Endodermal cell (in vitro differentiated cells): Measurements from ENCODE around the gene ADORA1. TPM values are rescaled to one million over a fixed set of nuclear protein-coding genes. Genes with fewer than 3 reads are reported as not detected.

Experiments
- DNase-seq: peaks from one replicate; pipeline ENCODE4 v3.0.0-alpha.2; 2017
- H3K27ac ChIP-seq: 2 replicates; pipeline ENCODE4 v1.5.1; 2013; ENCODE audit warnings: mild to moderate bottlenecking, low read depth, low read length, moderate library complexity
- H3K27me3 ChIP-seq: 2 replicates; pipeline ENCODE4 v1.6.1; 2013; ENCODE audit warnings: mild to moderate bottlenecking, low read length, moderate library complexity; ENCODE audit not compliant: insufficient read depth, control insufficient read depth, poor library complexity, severe bottlenecking
- H3K36me3 ChIP-seq: 2 replicates; pipeline ENCODE4 v1.7.0; 2013; ENCODE audit warnings: mild to moderate bottlenecking, low read length, moderate library complexity; ENCODE audit not compliant: control insufficient read depth, insufficient read depth
- H3K4me1 ChIP-seq: one replicate; pipeline ENCODE4 v1.7.0; 2013; ENCODE audit warnings: low read length; ENCODE audit not compliant: control insufficient read depth, insufficient read depth
- H3K4me3 ChIP-seq: 2 replicates; pipeline ENCODE4 v1.5.1; 2013; ENCODE audit warnings: mild to moderate bottlenecking, low read length, moderate library complexity
- H3K9ac ChIP-seq: 2 replicates; pipeline ENCODE4 v1.6.1; 2013; ENCODE audit warnings: mild to moderate bottlenecking, low read length, moderate library complexity; ENCODE audit not compliant: poor library complexity, severe bottlenecking; ENCODE audit errors: extremely low read depth
- H3K9me3 ChIP-seq: 2 replicates; pipeline ENCODE4 v1.6.1; 2013; ENCODE audit warnings: mild to moderate bottlenecking, low read length, moderate library complexity; ENCODE audit not compliant: control insufficient read depth
- H3K27ac Mint-ChIP-seq: 2 replicates; pipeline ENCODE4 v1.8.0; 2020; ENCODE audit warnings: mixed read lengths
- H3K27me3 Mint-ChIP-seq: 2 replicates; pipeline ENCODE4 v1.8.0; 2021; ENCODE audit warnings: mild to moderate bottlenecking, mixed read lengths; ENCODE audit not compliant: insufficient read depth
- H3K36me3 Mint-ChIP-seq: 2 replicates; pipeline ENCODE4 v1.8.0; 2020; ENCODE audit warnings: low read depth, mixed read lengths
- H3K4me1 Mint-ChIP-seq: 2 replicates; pipeline ENCODE4 v1.8.0; 2020; ENCODE audit warnings: mixed read lengths
- H3K4me3 Mint-ChIP-seq: 2 replicates; pipeline ENCODE4 v1.8.0; 2020; ENCODE audit warnings: mild to moderate bottlenecking, moderate library complexity, mixed read lengths
- H3K9me3 Mint-ChIP-seq: 2 replicates; pipeline ENCODE4 v1.8.0; 2020; ENCODE audit warnings: mild to moderate bottlenecking, mixed read lengths
- CTCF ChIP-seq: fragments of 200-600 bp; sonication (generic); conservative IDR thresholded peaks from 2 replicates; pipeline ENCODE4 v1.5.0; 2021; ENCODE audit warnings: antibody characterized with exemption, mild to moderate bottlenecking
- WGBS, 2 experiments: methylation state at CpG; one replicate each; pipeline versions ENCODE4 v1.1.5 to v1.1.7; 2013; ENCODE audit warnings: missing lambda C conversion rate in 2 of 2, mixed read lengths in 1 of 2; ENCODE audit not compliant: insufficient coverage in 1 of 2, insufficient read length in 1 of 2; 5-methylcytosine and 5-hydroxymethylcytosine counted together
- total RNA-seq, 2 donors: library from RNA; stranded (reverse); fragmentation: NEBNext Ultra II Directional in 1 of 2; extraction: Animal tissue kit (Norgen Biotek cat#: 25700) in 1 of 2; gene quantifications; 2 replicates in 1 of 2; 3 replicates in 1 of 2; pipeline ENCODE4 v1.2.1, GENCODE V29; 2021

The ADORA1 gene
- total RNA-seq, 2 donors from 2014 or later, result 2.0 to 2.1 TPM

- Mint-ChIP-seq H3K27ac (no peak overlapping the region), H3K27me3 (peaks cover 8% of the 10 kb centered on the region), H3K4me3 (no peak overlapping the region), H3K9me3 (no peaks in the 10 kb centered on the region), H3K36me3 (peaks cover 5% of the 10 kb centered on the region), H3K4me1 (peaks cover 3% of the 10 kb centered on the region)
- Histone ChIP-seq H3K9me3 (no peaks in the 10 kb centered on the region), H3K36me3 (no peaks in the 10 kb centered on the region), H3K27me3 (no peaks in the 10 kb centered on the region), H3K27ac (no peak overlapping the region), H3K9ac (no peak overlapping the region), H3K4me3 (no peak overlapping the region), H3K4me1 (no peaks in the 10 kb centered on the region)
- WGBS, 2 experiments, result 90 to 95% methylated on average over 9 to 23 of the region's 23 CpGs
- no peak for DNase-seq
- TF ChIP-seq CTCF, result no peak
These were observed 39.7 kb downstream of the ADORA1 start for GRCh38 chr1:203167026-203167912.

GRCh38 chr1:203167913-203168200 lies 40.3 kb downstream of the ADORA1 start:
- TF ChIP-seq CTCF, result no peak
- peaks cover 5% of the 10 kb centered on the region for H3K36me3 Mint-ChIP-seq
- H3K27me3 ChIP-seq, result no peaks in the 10 kb centered on the region
- H3K9me3 Mint-ChIP-seq, result no peaks in the 10 kb centered on the region
- no peaks in the 10 kb centered on the region for H3K36me3 ChIP-seq
- H3K9ac ChIP-seq, result no peak overlapping the region
- no peak overlapping the region for H3K4me3 Mint-ChIP-seq
- H3K9me3 ChIP-seq, result no peaks in the 10 kb centered on the region
- WGBS, 2 experiments, result 92% methylated on average over 5 of the region's 5 CpGs; no CpG with 5 or more reads in 1 of the 2 experiments
- H3K27ac ChIP-seq, result no peak overlapping the region
- DNase-seq, result no peak
- H3K4me1 Mint-ChIP-seq, result peaks cover 7% of the 10 kb centered on the region
- H3K27me3 Mint-ChIP-seq, result peaks cover 8% of the 10 kb centered on the region
- peaks cover 2% of the 10 kb centered on the region for H3K4me1 ChIP-seq
- H3K27ac Mint-ChIP-seq, result no peak overlapping the region
- H3K4me3 ChIP-seq, result no peak overlapping the region

- 87 to 93% methylated on average over 11 to 12 of the region's 12 CpGs for WGBS, 2 experiments
- Mint-ChIP-seq H3K27ac (no peak overlapping the region), H3K27me3 (peaks cover 6% of the 10 kb centered on the region), H3K4me1 (peaks cover 7% of the 10 kb centered on the region), H3K36me3 (peaks cover 5% of the 10 kb centered on the region), H3K4me3 (no peak overlapping the region), H3K9me3 (no peaks in the 10 kb centered on the region)
- Histone ChIP-seq H3K4me1 (peaks cover 2% of the 10 kb centered on the region), H3K9me3 (no peaks in the 10 kb centered on the region), H3K27ac (no peak overlapping the region), H3K36me3 (no peaks in the 10 kb centered on the region), H3K9ac (no peak overlapping the region), H3K27me3 (no peaks in the 10 kb centered on the region), H3K4me3 (no peak overlapping the region)
- TF ChIP-seq CTCF, result no peak
- no peak for DNase-seq
These were observed 40.8 kb downstream of the ADORA1 start for GRCh38 chr1:203168256-203168786.
